GM23338 (cell line): Measurements from ENCODE around the gene SACM1L. TPM values are rescaled to one million over a fixed set of nuclear protein-coding genes. Genes with fewer than 3 reads are reported as not detected.

Experiments used
- ATAC-seq: fragments of 200-7000 bp; cut with Tn5 transposase; 3 replicates; pipeline ENCODE4 v1.9.1; 2020
- DNase-seq: peaks from one replicate; pipeline ENCODE4 v3.0.0-alpha.2; 2015; ENCODE audit warnings: low spot score
- H2AFZ ChIP-seq: fragments of 200-600 bp; sonication (generic); 2 replicates; pipeline ENCODE4 v1.8.0; 2016; ENCODE audit warnings: antibody characterized with exemption, mild to moderate bottlenecking, moderate library complexity
- H3F3A ChIP-seq: fragments of 200-600 bp; sonication (generic); replicated peaks from 2 replicates; pipeline ENCODE4 v1.8.0; 2017; ENCODE audit warnings: antibody characterized with exemption, mixed run types, low read depth
- H3K27ac ChIP-seq: fragments of 200-600 bp; sonication (generic); 2 replicates; pipeline ENCODE4 v1.6.1; 2016; ENCODE audit warnings: low read depth
- H3K27me3 ChIP-seq: fragments of 200-600 bp; sonication (generic); 2 replicates; pipeline ENCODE4 v1.8.0; 2016; ENCODE audit warnings: mild to moderate bottlenecking, mixed run types, moderate library complexity; ENCODE audit not compliant: insufficient read depth
- H3K36me3 ChIP-seq: fragments of 200-600 bp; sonication (generic); 2 replicates; pipeline ENCODE4 v1.8.0; 2016; ENCODE audit warnings: mild to moderate bottlenecking; ENCODE audit not compliant: insufficient read depth
- H3K4me1 ChIP-seq: fragments of 200-600 bp; sonication (generic); 2 replicates; pipeline ENCODE4 v1.8.0; 2016; ENCODE audit warnings: mild to moderate bottlenecking, moderate library complexity; ENCODE audit not compliant: insufficient read depth
- H3K4me2 ChIP-seq: fragments of 200-600 bp; sonication (generic); 2 replicates; pipeline ENCODE4 v1.7.1; 2017; ENCODE audit warnings: mixed run types
- H3K4me3 ChIP-seq: fragments of 200-600 bp; sonication (generic); 2 replicates; pipeline ENCODE4 v1.6.1; 2016; ENCODE audit warnings: mixed run types
- H3K79me2 ChIP-seq: fragments of 200-600 bp; sonication (generic); replicated peaks from 2 replicates; pipeline ENCODE4 v1.8.0; 2017; ENCODE audit warnings: mild to moderate bottlenecking; ENCODE audit not compliant: insufficient read depth
- H3K9me2 ChIP-seq: fragments of 200-600 bp; sonication (generic); 2 replicates; pipeline ENCODE4 v1.8.0; 2017; ENCODE audit not compliant: insufficient read depth
- H4K20me1 ChIP-seq: fragments of 200-600 bp; sonication (generic); replicated peaks from 2 replicates; pipeline ENCODE4 v1.8.0; 2017; ENCODE audit warnings: mild to moderate bottlenecking; ENCODE audit not compliant: insufficient read depth
- H3K27ac Mint-ChIP-seq: 2 replicates; pipeline ENCODE4 v1.8.0; 2020; ENCODE audit warnings: inconsistent platforms, mild to moderate bottlenecking, moderate library complexity, mixed read lengths
- H3K27me3 Mint-ChIP-seq: 3 replicates; pipeline ENCODE4 v1.8.0; 2022; ENCODE audit warnings: low read depth, mild to moderate bottlenecking, moderate library complexity, mixed read lengths, inconsistent platforms; ENCODE audit not compliant: insufficient read depth, poor library complexity
- H3K36me3 Mint-ChIP-seq: 3 replicates; pipeline ENCODE4 v1.8.0; 2021; ENCODE audit warnings: low read depth, mild to moderate bottlenecking, inconsistent platforms, moderate library complexity, mixed read lengths
- H3K4me1 Mint-ChIP-seq: 3 replicates; pipeline ENCODE4 v1.8.0; 2020; ENCODE audit warnings: mild to moderate bottlenecking, inconsistent platforms, mixed read lengths
- H3K4me3 Mint-ChIP-seq: 3 replicates; pipeline ENCODE4 v1.8.0; 2021; ENCODE audit warnings: moderate library complexity, mild to moderate bottlenecking, inconsistent platforms, mixed read lengths
- H3K9me3 Mint-ChIP-seq: 3 replicates; pipeline ENCODE4 v1.8.0; 2020; ENCODE audit warnings: moderate library complexity, mild to moderate bottlenecking, inconsistent platforms, mixed read lengths
- CREB1 ChIP-seq: fragments of 250-450 bp; sonication (Bioruptor Pico); IDR thresholded peaks from 2 replicates; pipeline ENCODE4 v1.5.0; 2020; ENCODE audit warnings: low read depth, mild to moderate bottlenecking, moderate library complexity
- ETS1 ChIP-seq: IDR thresholded peaks from 2 replicates; pipeline ENCODE4 v1.6.1; 2016; ENCODE audit warnings: antibody characterized with exemption
- EZH2 ChIP-seq: fragments of 200-600 bp; sonication (generic); IDR thresholded peaks from one replicate; pipeline ENCODE4 v1.8.0; 2017; ENCODE audit warnings: antibody characterized with exemption, mild to moderate bottlenecking, low read depth; ENCODE audit not compliant: unreplicated experiment
- EZH2phosphoT487 ChIP-seq: fragments of 200-600 bp; sonication (generic); IDR thresholded peaks from one replicate; pipeline ENCODE4 v1.8.1; 2018; ENCODE audit warnings: antibody characterized with exemption; ENCODE audit not compliant: unreplicated experiment
- JUNB ChIP-seq: IDR thresholded peaks from one replicate; pipeline ENCODE4 v1.6.1; 2016; ENCODE audit warnings: antibody characterized with exemption; ENCODE audit not compliant: unreplicated experiment
- NANOG ChIP-seq: IDR thresholded peaks from 2 replicates; pipeline ENCODE4 v1.6.1; 2016; ENCODE audit warnings: antibody characterized with exemption, borderline replicate concordance
- POLR2AphosphoS5 ChIP-seq: IDR thresholded peaks from 2 replicates; pipeline ENCODE4 v1.6.1; 2016; ENCODE audit warnings: antibody characterized with exemption, low read depth
- STAT1 ChIP-seq: IDR thresholded peaks from one replicate; pipeline ENCODE4 v1.6.1; 2016; ENCODE audit warnings: antibody characterized with exemption; ENCODE audit not compliant: unreplicated experiment
- ZNF114 ChIP-seq: fragments of 250-450 bp; sonication (Bioruptor Pico); IDR thresholded peaks from 2 replicates; pipeline ENCODE4 v1.5.0; 2020; ENCODE audit warnings: mild to moderate bottlenecking, moderate library complexity
- ZNF331 ChIP-seq: fragments of 250-450 bp; sonication (Bioruptor Pico); IDR thresholded peaks from 2 replicates; pipeline ENCODE4 v1.5.0; 2020; ENCODE audit warnings: low read depth, mild to moderate bottlenecking, moderate library complexity
- polyA plus RNA-seq: library from polyadenylated mRNA; unstranded; fragments of >200 nt; fragmentation: Nextera tagmentation; extraction: Ambion mirVana; gene quantifications from 2 replicates; pipeline ENCODE4 v1.2.1, GENCODE V29; 2016
- total RNA-seq: library from RNA; depleted of rRNA; stranded (reverse); fragments of >200 nt; shearing (Covaris generic); gene quantifications from 2 replicates; pipeline ENCODE4 v1.2.3, GENCODE V29; 2014
- TF ChIP-seq, protein P1 (sequence below): IDR thresholded peaks from one replicate; pipeline ENCODE4 v1.6.1; 2018; ENCODE audit warnings: antibody characterized with exemption; ENCODE audit not compliant: unreplicated experiment
- TF ChIP-seq, protein P2 (sequence below), 2 experiments: fragments of 200-600 bp in 1 of 2; sonication (generic) in 1 of 2; conservative IDR thresholded peaks; 2 replicates each; pipeline versions ENCODE4 v1.5.1 to v1.6.1; 2016 to 2017; ENCODE audit warnings: antibody characterized with exemption in 2 of 2, low read depth in 2 of 2, mild to moderate bottlenecking in 2 of 2, moderate library complexity in 1 of 2
- TF ChIP-seq, protein P3 (sequence below): fragments of 250-450 bp; sonication (Bioruptor Pico); IDR thresholded peaks from 2 replicates; pipeline ENCODE4 v1.5.0; 2020; ENCODE audit warnings: mild to moderate bottlenecking, moderate library complexity

SACM1L gene
- total and polyA plus RNA-seq, 2 experiments from 2014 or later, result 43.5 to 97.8 TPM

DNA sequence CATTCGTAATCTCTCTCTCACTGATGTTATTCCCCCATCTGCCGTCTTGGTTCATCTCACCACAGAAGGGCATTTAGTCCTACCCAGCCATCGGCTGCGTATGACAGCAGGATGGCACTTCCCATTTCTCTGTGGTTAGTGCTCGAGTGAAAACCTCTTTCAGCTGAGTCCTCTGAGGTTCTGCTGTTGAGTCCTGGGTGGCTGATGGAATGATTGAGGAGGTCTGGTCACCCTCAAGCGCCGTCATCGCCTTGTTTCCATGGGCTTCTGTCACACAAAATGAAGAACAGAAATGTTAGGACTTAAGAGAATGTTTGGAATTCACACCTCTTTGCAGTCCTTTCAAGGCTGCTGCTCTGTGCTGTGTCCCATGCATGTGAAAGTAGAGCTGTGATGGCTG lies 9.4 kb upstream of the SACM1L start:
- ATAC-seq, result no peak
- no peak overlapping the region for H2AFZ ChIP-seq

More for the DNA sequence above, 9.4 kb upstream of the SACM1L start:
- H3K9me3 Mint-ChIP-seq, result peaks cover 10% of the 10 kb centered on the region
- no peaks in the 10 kb centered on the region for H3K27me3 ChIP-seq
- no peaks in the 10 kb centered on the region for H3K9me2 ChIP-seq
- no peak overlapping the region for H3K4me3 ChIP-seq
- H3F3A ChIP-seq, result no peaks in the 10 kb centered on the region
- TF ChIP-seq EZH2, result no peak
- TF ChIP-seq STAT1, result no peak
- TF ChIP-seq, protein P1, sequence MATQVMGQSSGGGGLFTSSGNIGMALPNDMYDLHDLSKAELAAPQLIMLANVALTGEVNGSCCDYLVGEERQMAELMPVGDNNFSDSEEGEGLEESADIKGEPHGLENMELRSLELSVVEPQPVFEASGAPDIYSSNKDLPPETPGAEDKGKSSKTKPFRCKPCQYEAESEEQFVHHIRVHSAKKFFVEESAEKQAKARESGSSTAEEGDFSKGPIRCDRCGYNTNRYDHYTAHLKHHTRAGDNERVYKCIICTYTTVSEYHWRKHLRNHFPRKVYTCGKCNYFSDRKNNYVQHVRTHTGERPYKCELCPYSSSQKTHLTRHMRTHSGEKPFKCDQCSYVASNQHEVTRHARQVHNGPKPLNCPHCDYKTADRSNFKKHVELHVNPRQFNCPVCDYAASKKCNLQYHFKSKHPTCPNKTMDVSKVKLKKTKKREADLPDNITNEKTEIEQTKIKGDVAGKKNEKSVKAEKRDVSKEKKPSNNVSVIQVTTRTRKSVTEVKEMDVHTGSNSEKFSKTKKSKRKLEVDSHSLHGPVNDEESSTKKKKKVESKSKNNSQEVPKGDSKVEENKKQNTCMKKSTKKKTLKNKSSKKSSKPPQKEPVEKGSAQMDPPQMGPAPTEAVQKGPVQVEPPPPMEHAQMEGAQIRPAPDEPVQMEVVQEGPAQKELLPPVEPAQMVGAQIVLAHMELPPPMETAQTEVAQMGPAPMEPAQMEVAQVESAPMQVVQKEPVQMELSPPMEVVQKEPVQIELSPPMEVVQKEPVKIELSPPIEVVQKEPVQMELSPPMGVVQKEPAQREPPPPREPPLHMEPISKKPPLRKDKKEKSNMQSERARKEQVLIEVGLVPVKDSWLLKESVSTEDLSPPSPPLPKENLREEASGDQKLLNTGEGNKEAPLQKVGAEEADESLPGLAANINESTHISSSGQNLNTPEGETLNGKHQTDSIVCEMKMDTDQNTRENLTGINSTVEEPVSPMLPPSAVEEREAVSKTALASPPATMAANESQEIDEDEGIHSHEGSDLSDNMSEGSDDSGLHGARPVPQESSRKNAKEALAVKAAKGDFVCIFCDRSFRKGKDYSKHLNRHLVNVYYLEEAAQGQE, result no peak
- TF ChIP-seq, protein P2, sequence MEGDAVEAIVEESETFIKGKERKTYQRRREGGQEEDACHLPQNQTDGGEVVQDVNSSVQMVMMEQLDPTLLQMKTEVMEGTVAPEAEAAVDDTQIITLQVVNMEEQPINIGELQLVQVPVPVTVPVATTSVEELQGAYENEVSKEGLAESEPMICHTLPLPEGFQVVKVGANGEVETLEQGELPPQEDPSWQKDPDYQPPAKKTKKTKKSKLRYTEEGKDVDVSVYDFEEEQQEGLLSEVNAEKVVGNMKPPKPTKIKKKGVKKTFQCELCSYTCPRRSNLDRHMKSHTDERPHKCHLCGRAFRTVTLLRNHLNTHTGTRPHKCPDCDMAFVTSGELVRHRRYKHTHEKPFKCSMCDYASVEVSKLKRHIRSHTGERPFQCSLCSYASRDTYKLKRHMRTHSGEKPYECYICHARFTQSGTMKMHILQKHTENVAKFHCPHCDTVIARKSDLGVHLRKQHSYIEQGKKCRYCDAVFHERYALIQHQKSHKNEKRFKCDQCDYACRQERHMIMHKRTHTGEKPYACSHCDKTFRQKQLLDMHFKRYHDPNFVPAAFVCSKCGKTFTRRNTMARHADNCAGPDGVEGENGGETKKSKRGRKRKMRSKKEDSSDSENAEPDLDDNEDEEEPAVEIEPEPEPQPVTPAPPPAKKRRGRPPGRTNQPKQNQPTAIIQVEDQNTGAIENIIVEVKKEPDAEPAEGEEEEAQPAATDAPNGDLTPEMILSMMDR (conservative IDR thresholded peaks at IDR 0.05; ENCODE audit: low read depth in 2 of 2), result no peak
- TF ChIP-seq ZNF331 (CRISPR knock-in tag), result no peak
- no peak for TF ChIP-seq JUNB
- TF ChIP-seq, protein P3, sequence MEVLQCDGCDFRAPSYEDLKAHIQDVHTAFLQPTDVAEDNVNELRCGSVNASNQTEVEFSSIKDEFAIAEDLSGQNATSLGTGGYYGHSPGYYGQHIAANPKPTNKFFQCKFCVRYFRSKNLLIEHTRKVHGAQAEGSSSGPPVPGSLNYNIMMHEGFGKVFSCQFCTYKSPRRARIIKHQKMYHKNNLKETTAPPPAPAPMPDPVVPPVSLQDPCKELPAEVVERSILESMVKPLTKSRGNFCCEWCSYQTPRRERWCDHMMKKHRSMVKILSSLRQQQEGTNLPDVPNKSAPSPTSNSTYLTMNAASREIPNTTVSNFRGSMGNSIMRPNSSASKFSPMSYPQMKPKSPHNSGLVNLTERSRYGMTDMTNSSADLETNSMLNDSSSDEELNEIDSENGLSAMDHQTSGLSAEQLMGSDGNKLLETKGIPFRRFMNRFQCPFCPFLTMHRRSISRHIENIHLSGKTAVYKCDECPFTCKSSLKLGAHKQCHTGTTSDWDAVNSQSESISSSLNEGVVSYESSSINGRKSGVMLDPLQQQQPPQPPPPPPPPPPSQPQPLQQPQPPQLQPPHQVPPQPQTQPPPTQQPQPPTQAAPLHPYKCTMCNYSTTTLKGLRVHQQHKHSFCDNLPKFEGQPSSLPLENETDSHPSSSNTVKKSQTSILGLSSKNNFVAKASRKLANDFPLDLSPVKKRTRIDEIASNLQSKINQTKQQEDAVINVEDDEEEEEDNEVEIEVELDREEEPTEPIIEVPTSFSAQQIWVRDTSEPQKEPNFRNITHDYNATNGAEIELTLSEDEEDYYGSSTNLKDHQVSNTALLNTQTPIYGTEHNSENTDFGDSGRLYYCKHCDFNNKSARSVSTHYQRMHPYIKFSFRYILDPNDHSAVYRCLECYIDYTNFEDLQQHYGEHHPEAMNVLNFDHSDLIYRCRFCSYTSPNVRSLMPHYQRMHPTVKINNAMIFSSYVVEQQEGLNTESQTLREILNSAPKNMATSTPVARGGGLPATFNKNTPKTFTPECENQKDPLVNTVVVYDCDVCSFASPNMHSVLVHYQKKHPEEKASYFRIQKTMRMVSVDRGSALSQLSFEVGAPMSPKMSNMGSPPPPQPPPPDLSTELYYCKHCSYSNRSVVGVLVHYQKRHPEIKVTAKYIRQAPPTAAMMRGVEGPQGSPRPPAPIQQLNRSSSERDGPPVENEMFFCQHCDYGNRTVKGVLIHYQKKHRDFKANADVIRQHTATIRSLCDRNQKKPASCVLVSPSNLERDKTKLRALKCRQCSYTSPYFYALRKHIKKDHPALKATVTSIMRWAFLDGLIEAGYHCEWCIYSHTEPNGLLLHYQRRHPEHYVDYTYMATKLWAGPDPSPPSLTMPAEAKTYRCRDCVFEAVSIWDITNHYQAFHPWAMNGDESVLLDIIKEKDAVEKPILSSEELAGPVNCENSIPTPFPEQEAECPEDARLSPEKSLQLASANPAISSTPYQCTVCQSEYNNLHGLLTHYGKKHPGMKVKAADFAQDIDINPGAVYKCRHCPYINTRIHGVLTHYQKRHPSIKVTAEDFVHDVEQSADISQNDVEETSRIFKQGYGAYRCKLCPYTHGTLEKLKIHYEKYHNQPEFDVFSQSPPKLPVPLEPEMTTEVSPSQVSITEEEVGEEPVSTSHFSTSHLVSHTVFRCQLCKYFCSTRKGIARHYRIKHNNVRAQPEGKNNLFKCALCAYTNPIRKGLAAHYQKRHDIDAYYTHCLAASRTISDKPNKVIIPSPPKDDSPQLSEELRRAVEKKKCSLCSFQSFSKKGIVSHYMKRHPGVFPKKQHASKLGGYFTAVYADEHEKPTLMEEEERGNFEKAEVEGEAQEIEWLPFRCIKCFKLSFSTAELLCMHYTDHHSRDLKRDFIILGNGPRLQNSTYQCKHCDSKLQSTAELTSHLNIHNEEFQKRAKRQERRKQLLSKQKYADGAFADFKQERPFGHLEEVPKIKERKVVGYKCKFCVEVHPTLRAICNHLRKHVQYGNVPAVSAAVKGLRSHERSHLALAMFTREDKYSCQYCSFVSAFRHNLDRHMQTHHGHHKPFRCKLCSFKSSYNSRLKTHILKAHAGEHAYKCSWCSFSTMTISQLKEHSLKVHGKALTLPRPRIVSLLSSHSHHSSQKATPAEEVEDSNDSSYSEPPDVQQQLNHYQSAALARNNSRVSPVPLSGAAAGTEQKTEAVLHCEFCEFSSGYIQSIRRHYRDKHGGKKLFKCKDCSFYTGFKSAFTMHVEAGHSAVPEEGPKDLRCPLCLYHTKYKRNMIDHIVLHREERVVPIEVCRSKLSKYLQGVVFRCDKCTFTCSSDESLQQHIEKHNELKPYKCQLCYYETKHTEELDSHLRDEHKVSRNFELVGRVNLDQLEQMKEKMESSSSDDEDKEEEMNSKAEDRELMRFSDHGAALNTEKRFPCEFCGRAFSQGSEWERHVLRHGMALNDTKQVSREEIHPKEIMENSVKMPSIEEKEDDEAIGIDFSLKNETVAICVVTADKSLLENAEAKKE, result no peak
- TF ChIP-seq ZNF114 (CRISPR knock-in tag), result no peak
- no peak for TF ChIP-seq NANOG
- no peak for TF ChIP-seq POLR2AphosphoS5
- TF ChIP-seq EZH2phosphoT487, result no peak
- TF ChIP-seq CREB1, result no peak
- no peak for TF ChIP-seq ETS1
- DNase-seq, result peak; percentile 24
- H3K27me3 Mint-ChIP-seq, result peaks cover 4% of the 10 kb centered on the region
- no peak overlapping the region for H3K27ac Mint-ChIP-seq
- H3K27ac ChIP-seq, result peak overlapping the region; percentile 33; the same call in 1 of the 2 replicates
- H3K36me3 ChIP-seq, result peaks cover 4% of the 10 kb centered on the region
- no peak overlapping the region for H3K4me3 Mint-ChIP-seq
- H3K4me1 ChIP-seq, result peaks cover 35% of the 10 kb centered on the region
- H3K79me2 ChIP-seq, result no peaks in the 10 kb centered on the region
- peaks cover 46% of the 10 kb centered on the region for H3K4me1 Mint-ChIP-seq
- peaks cover 67% of the 10 kb centered on the region for H3K36me3 Mint-ChIP-seq
- H3K4me2 ChIP-seq, result no peak overlapping the region
- no peaks in the 10 kb centered on the region; the same call in 1 of the 2 replicates for H4K20me1 ChIP-seq
